Chondrocyte (in vitro differentiated cells): ENCODE results near the gene B3GNT8. TPM values are rescaled to one million over a fixed set of nuclear protein-coding genes. Genes with fewer than 3 reads are reported as not detected.
"Not testable (repeated sequence)": the region's sequence is repeated elsewhere in the genome, so short reads cannot be mapped to it uniquely, and the experiment has no call there.

Experiments
- DNase-seq: peaks from one replicate; pipeline ENCODE4 v3.0.0; 2021; ENCODE audit warnings: mixed read lengths, low spot score
- H3K27ac Mint-ChIP-seq: one replicate; pipeline ENCODE4 v1.8.0; 2021; ENCODE audit warnings: mild to moderate bottlenecking, moderate library complexity, mixed read lengths; ENCODE audit not compliant: unreplicated experiment
- H3K27me3 Mint-ChIP-seq: 2 replicates; pipeline ENCODE4 v1.8.0; 2021; ENCODE audit warnings: low read depth, mixed read lengths
- H3K36me3 Mint-ChIP-seq: 2 replicates; pipeline ENCODE4 v1.8.0; 2021; ENCODE audit warnings: low read depth, mixed read lengths
- H3K4me1 Mint-ChIP-seq: 2 replicates; pipeline ENCODE4 v1.8.0; 2021; ENCODE audit warnings: low read depth, mild to moderate bottlenecking, mixed read lengths
- H3K4me3 Mint-ChIP-seq: one replicate; pipeline ENCODE4 v1.8.0; 2021; ENCODE audit warnings: mild to moderate bottlenecking, moderate library complexity, mixed read lengths; ENCODE audit not compliant: unreplicated experiment
- H3K9me3 Mint-ChIP-seq: 2 replicates; pipeline ENCODE4 v1.8.0; 2021; ENCODE audit warnings: low read depth, mixed read lengths
- total RNA-seq: library from RNA; stranded (reverse); gene quantifications from 3 replicates; pipeline ENCODE4 v1.2.1, GENCODE V29; 2021
- TF ChIP-seq, protein P1 (sequence below): fragments of 200-600 bp; sonication (generic); IDR thresholded peaks from 2 replicates; pipeline ENCODE4 v1.5.0; 2021; ENCODE audit warnings: antibody characterized with exemption, mild to moderate bottlenecking, moderate library complexity

Gene B3GNT8
- total RNA-seq, 1 donor from 2014 or later, result 0.70 TPM

GRCh38 chr19:41439441-41440222 lies 12.5 kb upstream of the B3GNT8 start, which contains the start of gene DMAC2:
Gene DMAC2 (minus strand): TSS chr19:41439912. CDS start chr19:41439899, 13 bp downstream.
- Mint-ChIP-seq H3K4me1 (peaks cover 3% of the 10 kb centered on the region), H3K9me3 (no peaks in the 10 kb centered on the region), H3K4me3 (no peak within 1 kb of the TSS), H3K27ac (no peak within 1 kb of the TSS), H3K36me3 (peaks cover 2% of the 10 kb centered on the region), H3K27me3 (peaks cover 10% of the 10 kb centered on the region)
- peak; percentile 97 for DNase-seq
- TF ChIP-seq, protein P1, sequence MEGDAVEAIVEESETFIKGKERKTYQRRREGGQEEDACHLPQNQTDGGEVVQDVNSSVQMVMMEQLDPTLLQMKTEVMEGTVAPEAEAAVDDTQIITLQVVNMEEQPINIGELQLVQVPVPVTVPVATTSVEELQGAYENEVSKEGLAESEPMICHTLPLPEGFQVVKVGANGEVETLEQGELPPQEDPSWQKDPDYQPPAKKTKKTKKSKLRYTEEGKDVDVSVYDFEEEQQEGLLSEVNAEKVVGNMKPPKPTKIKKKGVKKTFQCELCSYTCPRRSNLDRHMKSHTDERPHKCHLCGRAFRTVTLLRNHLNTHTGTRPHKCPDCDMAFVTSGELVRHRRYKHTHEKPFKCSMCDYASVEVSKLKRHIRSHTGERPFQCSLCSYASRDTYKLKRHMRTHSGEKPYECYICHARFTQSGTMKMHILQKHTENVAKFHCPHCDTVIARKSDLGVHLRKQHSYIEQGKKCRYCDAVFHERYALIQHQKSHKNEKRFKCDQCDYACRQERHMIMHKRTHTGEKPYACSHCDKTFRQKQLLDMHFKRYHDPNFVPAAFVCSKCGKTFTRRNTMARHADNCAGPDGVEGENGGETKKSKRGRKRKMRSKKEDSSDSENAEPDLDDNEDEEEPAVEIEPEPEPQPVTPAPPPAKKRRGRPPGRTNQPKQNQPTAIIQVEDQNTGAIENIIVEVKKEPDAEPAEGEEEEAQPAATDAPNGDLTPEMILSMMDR, result peak; percentile 67

DNA sequence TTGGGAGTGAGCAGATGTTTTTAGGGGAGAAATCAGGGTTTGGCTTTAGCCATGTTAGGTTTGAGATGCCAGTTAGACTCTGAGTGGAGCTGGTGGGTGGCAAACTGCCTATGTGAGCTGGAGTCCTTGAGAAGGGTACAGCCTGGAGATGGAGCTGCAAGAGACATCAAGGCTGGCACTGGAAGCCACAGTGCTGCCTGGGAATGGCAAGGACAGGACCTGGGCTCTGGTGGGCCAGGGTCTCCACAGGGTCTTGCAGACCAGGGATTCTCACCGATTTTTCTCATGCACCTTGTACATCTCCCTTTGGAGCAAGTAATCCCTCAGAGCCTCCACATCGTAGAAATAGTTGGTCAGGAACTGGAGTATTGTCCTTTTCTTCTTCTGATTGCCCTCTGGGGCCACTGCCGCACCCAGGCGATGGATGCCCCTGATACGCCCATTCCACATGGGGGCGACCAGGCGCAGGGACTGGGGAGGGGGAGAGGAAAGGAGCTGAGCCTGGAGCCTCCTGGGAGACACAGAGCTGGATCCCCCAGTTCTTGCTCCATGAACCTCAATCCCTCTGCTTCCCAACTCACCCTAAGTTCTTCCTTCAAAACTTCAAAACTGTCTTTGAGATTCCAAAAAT lies 10.9 kb upstream of the B3GNT8 start:
- Mint-ChIP-seq H3K36me3 (peaks cover 2% of the 10 kb centered on the region), H3K27me3 (no peaks in the 10 kb centered on the region), H3K4me1 (peaks cover 3% of the 10 kb centered on the region), H3K4me3 (no peak overlapping the region), H3K27ac (peak overlapping the region; percentile 45), H3K9me3 (no peaks in the 10 kb centered on the region)
- peak; percentile 49 for DNase-seq
- TF ChIP-seq, protein P1, result no peak

GRCh38 chr19:41436674-41436951 lies 9.4 kb upstream of the B3GNT8 start:
- no peaks in the 10 kb centered on the region for H3K9me3 Mint-ChIP-seq
- H3K4me1 Mint-ChIP-seq, result peaks cover 3% of the 10 kb centered on the region
- no peak for DNase-seq
- TF ChIP-seq, protein P1, result no peak
- H3K4me3 Mint-ChIP-seq, result no peak overlapping the region
- H3K27ac Mint-ChIP-seq, result no peak overlapping the region
- H3K27me3 Mint-ChIP-seq, result no peaks in the 10 kb centered on the region
- H3K36me3 Mint-ChIP-seq, result peaks cover 5% of the 10 kb centered on the region

DNA sequence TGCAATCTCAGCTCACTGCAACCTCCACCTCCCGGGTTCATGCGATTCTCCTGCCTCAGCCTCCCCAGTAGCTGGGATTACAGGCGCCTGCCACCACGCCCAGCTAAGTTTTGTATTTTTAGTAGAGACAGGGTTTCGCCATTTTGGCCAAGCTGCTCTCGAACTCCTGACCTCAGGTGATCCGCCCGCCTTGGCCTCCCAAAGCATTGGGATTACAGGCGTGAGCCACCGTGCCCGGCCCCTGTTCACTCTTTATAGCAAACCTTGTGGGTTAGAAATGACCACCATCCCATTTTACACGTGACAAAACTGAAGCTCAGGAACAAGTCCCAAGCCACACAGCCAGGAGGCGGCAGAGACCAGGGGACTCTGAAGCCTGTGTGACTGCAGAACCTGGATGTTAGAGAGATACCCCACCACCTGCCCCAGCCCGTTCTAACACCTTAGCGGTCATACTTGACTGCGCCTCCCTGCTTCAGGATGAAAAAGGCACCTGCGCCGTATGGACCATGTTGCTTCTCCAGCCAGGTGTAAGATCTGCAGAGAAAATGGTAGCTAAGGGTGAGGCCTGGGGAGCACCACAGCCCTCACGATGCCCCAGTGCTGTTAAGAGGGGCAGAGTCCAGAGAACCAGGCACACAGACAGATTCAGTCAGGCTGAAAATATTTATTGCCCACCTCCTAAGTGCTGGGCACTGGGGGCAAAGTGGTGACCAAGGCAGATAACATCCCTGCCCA lies 8.9 kb upstream of the B3GNT8 start:
- no peak overlapping the region for H3K4me3 Mint-ChIP-seq
- H3K9me3 Mint-ChIP-seq, result no peaks in the 10 kb centered on the region
- H3K27ac Mint-ChIP-seq, result no peak overlapping the region
- H3K36me3 Mint-ChIP-seq, result peaks cover 5% of the 10 kb centered on the region
- TF ChIP-seq, protein P1, result no peak
- H3K4me1 Mint-ChIP-seq, result peaks cover 3% of the 10 kb centered on the region
- peak; percentile 47 for DNase-seq
- no peaks in the 10 kb centered on the region for H3K27me3 Mint-ChIP-seq

DNA sequence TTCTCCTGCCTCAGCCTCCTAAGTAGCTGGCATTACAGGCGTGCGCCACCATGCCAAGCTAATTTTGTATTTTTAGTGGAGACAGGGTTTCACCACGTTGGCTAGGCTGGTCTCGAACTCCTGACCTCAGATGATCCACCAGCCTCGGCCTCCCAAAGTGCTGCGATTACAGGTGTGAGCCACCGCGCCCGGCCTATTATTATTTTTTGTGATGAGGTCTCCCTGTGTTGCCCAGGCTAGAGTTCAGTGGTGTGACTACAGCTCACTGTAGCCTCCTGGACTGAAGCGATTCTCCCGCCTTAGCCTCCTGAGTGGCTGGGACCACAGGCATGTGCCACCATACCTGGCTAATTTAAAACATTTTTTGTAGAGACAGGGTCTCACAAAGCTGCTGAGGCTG lies 8.2 kb upstream of the B3GNT8 start:
- H3K27me3 Mint-ChIP-seq, H3K27ac Mint-ChIP-seq, H3K4me3 Mint-ChIP-seq, H3K4me1 Mint-ChIP-seq, H3K9me3 Mint-ChIP-seq, H3K36me3 Mint-ChIP-seq: not testable (repeated sequence)
- peak; percentile 43 for DNase-seq
